K562 (cell line): ENCODE data around the gene SNX4. TPM values are rescaled to one million over a fixed set of nuclear protein-coding genes. Genes with fewer than 3 reads are reported as not detected.

Experiments used
- CBX2 ChIP-seq: fragments of 200-600 bp; sonication (generic); IDR thresholded peaks from one replicate; pipeline ENCODE4 v1.6.1; 2012; ENCODE audit warnings: mild to moderate bottlenecking, low read length, inconsistent platforms; ENCODE audit not compliant: insufficient read depth, poor library complexity, severe bottlenecking
- CREBBP ChIP-seq: IDR thresholded peaks from one replicate; pipeline ENCODE4 v1.6.1; 2012; ENCODE audit warnings: low read depth, mild to moderate bottlenecking, control low read depth, inconsistent platforms, low read length
- DIDO1 ChIP-seq: fragments of 450-650 bp; IDR thresholded peaks from 2 replicates; pipeline ENCODE4 v1.6.1; 2016; ENCODE audit warnings: low read depth, missing biosample characterization, missing genetic modification characterization
- ELF1 ChIP-seq: fragments of 200-800 bp; sonication (Bioruptor generic); IDR thresholded peaks from 2 replicates; pipeline ENCODE4 v1.6.1; 2016; ENCODE audit warnings: missing genetic modification characterization, missing compliant biosample characterization
- HINFP ChIP-seq: fragments of 450-650 bp; conservative IDR thresholded peaks from 2 replicates; pipeline ENCODE4 v1.6.1; 2016; ENCODE audit warnings: missing genetic modification characterization, low read depth, mild to moderate bottlenecking, control low read depth, missing compliant biosample characterization
- MBD2 ChIP-seq: sonication (generic); IDR thresholded peaks from 2 replicates; pipeline ENCODE4 v1.6.1; 2016; ENCODE audit warnings: low read depth, borderline replicate concordance
- MTA3 ChIP-seq: fragments of 450-650 bp; formaldehyde crosslinking; IDR thresholded peaks from 2 replicates; pipeline ENCODE4 v1.6.1; 2017; ENCODE audit warnings: mild to moderate bottlenecking, borderline replicate concordance
- MYNN ChIP-seq, 2 experiments: sonication (generic); formaldehyde crosslinking in 1 of 2; IDR thresholded peaks; 2 replicates each; pipeline versions ENCODE4 v1.5.0 to v1.6.1; 2016 to 2020; ENCODE audit warnings: antibody characterized with exemption in 1 of 2, missing genetic modification reagents in 1 of 2
- NFXL1 ChIP-seq: fragments of 450-650 bp; formaldehyde crosslinking; IDR thresholded peaks from 2 replicates; pipeline ENCODE4 v1.4.0; 2021; ENCODE audit warnings: mild to moderate bottlenecking
- PHB ChIP-seq: fragments of 250-450 bp; sonication (Bioruptor Pico); IDR thresholded peaks from 2 replicates; pipeline ENCODE4 v1.5.0; 2021
- PRPF4 ChIP-seq: fragments of 200-400 bp; formaldehyde crosslinking; IDR thresholded peaks from one replicate; pipeline ENCODE4 v1.6.1; 2017; ENCODE audit warnings: low read length, low read depth, mild to moderate bottlenecking; ENCODE audit not compliant: insufficient read depth, poor library complexity, severe bottlenecking
- SMAD1 ChIP-seq: fragments of 150-350 bp; IDR thresholded peaks from 2 replicates; pipeline ENCODE4 v1.6.1; 2014; ENCODE audit warnings: low read length, low read depth; ENCODE audit not compliant: partially characterized antibody
- SMAD3 ChIP-seq: fragments of 450-650 bp; formaldehyde crosslinking; conservative IDR thresholded peaks from 2 replicates; pipeline ENCODE4 v1.4.0; 2020; ENCODE audit warnings: mild to moderate bottlenecking
- SMC3 ChIP-seq: conservative IDR thresholded peaks from 2 replicates; pipeline ENCODE4 v1.6.1; 2011; ENCODE audit warnings: low read depth, low read length, improper control_type of control experiment; ENCODE audit not compliant: insufficient read depth
- TFE3 ChIP-seq: fragments of 450-650 bp; formaldehyde crosslinking; IDR thresholded peaks from 2 replicates; pipeline ENCODE4 v1.4.0; 2020; ENCODE audit warnings: mild to moderate bottlenecking, mixed read lengths
- ZBTB33 ChIP-seq: sonication (generic); formaldehyde crosslinking; IDR thresholded peaks from 2 replicates; pipeline ENCODE4 v1.8.1; 2023; ENCODE audit warnings: mild to moderate bottlenecking, missing genetic modification reagents
- ZNF165 ChIP-seq: fragments of 250-450 bp; sonication (Bioruptor Pico); IDR thresholded peaks from 2 replicates; pipeline ENCODE4 v1.4.0; 2020; ENCODE audit warnings: borderline replicate concordance
- ZNF324 ChIP-seq: fragments of 250-450 bp; sonication (Bioruptor Pico); IDR thresholded peaks from 2 replicates; pipeline ENCODE4 v1.4.0; 2020; ENCODE audit warnings: mild to moderate bottlenecking
- ZNF699 ChIP-seq: fragments of 250-450 bp; sonication (Bioruptor Pico); IDR thresholded peaks from 2 replicates; pipeline ENCODE4 v1.8.0; 2021; ENCODE audit warnings: mild to moderate bottlenecking, moderate library complexity; ENCODE audit not compliant: insufficient replicate concordance
- polyA plus RNA-seq, 8 experiments: library from polyadenylated mRNA; depleted of rRNA in 4 of 8; stranded (reverse) in 5 of 8; unstranded in 3 of 8; fragments of >200 nt; fragmentation: Nextera tagmentation in 2 of 8; fragmentation: Illumina TruSeq in 1 of 8; extraction: Ambion mirVana in 2 of 8; extraction: Trizol in 1 of 8; gene quantifications; 2 replicates each; pipeline versions ENCODE4 v1.2.1 to v1.2.3, GENCODE V29; 2011 to 2014; ENCODE audit warnings: inconsistent platforms in 1 of 8, missing spikeins in 1 of 8
- total RNA-seq, 7 experiments: library from RNA; depleted of rRNA in 6 of 7; stranded (reverse); fragments of >200 nt in 6 of 7; fragmentation: Illumina TruSeq in 2 of 7; extraction: Trizol in 2 of 7; gene quantifications; 2 replicates each; pipeline versions ENCODE4 v1.2.1 to v1.2.3, GENCODE V29; 2011 to 2021; ENCODE audit warnings: low replicate concordance in 1 of 7
- TF ChIP-seq, protein P1 (sequence below): sonication (generic); formaldehyde crosslinking; IDR thresholded peaks from 2 replicates; pipeline ENCODE4 v1.8.1; 2023; ENCODE audit warnings: mild to moderate bottlenecking, missing genetic modification reagents
- TF ChIP-seq, protein P2 (sequence below), 2 experiments: fragments of 450-650 bp in 1 of 2; sonication (generic) in 1 of 2; formaldehyde crosslinking; conservative IDR thresholded peaks; 2 replicates each; pipeline versions ENCODE4 v1.4.0 to v1.8.1; 2020 to 2022; ENCODE audit warnings: mild to moderate bottlenecking in 1 of 2, missing genetic modification reagents in 1 of 2

The SNX4 gene
- total and polyA plus RNA-seq, 9 of the 15 experiments (the other 6 are each of a cell fraction or from before 2014, with no cell fraction given) = 11.4 to 40.3 (median 30.0) TPM

GRCh38 chr3:125433091-125433534 lies 86.9 kb downstream of the SNX4 start (continued):
- TF ChIP-seq, protein P1, sequence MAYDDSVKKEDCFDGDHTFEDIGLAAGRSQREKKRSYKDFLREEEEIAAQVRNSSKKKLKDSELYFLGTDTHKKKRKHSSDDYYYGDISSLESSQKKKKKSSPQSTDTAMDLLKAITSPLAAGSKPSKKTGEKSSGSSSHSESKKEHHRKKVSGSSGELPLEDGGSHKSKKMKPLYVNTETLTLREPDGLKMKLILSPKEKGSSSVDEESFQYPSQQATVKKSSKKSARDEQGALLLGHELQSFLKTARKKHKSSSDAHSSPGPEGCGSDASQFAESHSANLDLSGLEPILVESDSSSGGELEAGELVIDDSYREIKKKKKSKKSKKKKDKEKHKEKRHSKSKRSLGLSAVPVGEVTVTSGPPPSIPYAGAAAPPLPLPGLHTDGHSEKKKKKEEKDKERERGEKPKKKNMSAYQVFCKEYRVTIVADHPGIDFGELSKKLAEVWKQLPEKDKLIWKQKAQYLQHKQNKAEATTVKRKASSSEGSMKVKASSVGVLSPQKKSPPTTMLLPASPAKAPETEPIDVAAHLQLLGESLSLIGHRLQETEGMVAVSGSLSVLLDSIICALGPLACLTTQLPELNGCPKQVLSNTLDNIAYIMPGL (CRISPR knock-in tag) = no peak
- TF ChIP-seq CREBBP (no peak), ELF1 (no peak), SMAD1 (peak; percentile 75), NFXL1 (CRISPR knock-in tag) (no peak), ZBTB33 (CRISPR knock-in tag) (peak; percentile 28; the same call in 1 of the 2 replicates), PHB (CRISPR knock-in tag) (no peak), MTA3 (peak; percentile 74; the same call in 1 of the 2 replicates), SMC3 (no peak), MYNN (IDR thresholded peaks at IDR 0.05) (peak; percentile 75), MYNN (CRISPR knock-in tag; IDR thresholded peaks at IDR 0.05) (no peak), ZNF699 (CRISPR knock-in tag) (no peak), MBD2 (peak; percentile 79), CBX2 (no peak), ZNF324 (no peak), ZNF165 (CRISPR knock-in tag) (no peak), PRPF4 (no peak), SMAD3 (CRISPR knock-in tag) (no peak), HINFP (tag) (no peak), TFE3 (no peak), DIDO1 (no peak)
- TF ChIP-seq, protein P2, sequence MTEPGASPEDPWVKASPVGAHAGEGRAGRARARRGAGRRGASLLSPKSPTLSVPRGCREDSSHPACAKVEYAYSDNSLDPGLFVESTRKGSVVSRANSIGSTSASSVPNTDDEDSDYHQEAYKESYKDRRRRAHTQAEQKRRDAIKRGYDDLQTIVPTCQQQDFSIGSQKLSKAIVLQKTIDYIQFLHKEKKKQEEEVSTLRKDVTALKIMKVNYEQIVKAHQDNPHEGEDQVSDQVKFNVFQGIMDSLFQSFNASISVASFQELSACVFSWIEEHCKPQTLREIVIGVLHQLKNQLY (CRISPR knock-in tag; conservative IDR thresholded peaks at IDR 0.05) = no peak
